ENCODE data around the gene UBXN4.

- TF ChIP-seq CTCF (IDR thresholded peaks at IDR 0.05) (no peak), REST (IDR thresholded peaks at IDR 0.05; ENCODE audit: insufficient read depth in 1 of 2, low read depth in 2 of 2, low read length in 1 of 2) (no peak), POLR2AphosphoS5 (IDR thresholded peaks at IDR 0.05; ENCODE audit: low read depth, low read length) (no peak), SIN3A (IDR thresholded peaks at IDR 0.05; ENCODE audit: borderline replicate concordance, insufficient read depth, low read depth, low read length) (no peak), TCF7L2 (IDR thresholded peaks at IDR 0.05; ENCODE audit: low read depth, low read length) (no peak)
These were observed 58.1 kb downstream of the UBXN4 start for GRCh38 chr2:135799738-135800137.

All from Panc1 (cell line).